ENCODE results near the gene CEP70. TPM values are rescaled to one million over a fixed set of nuclear protein-coding genes. Genes with fewer than 3 reads are reported as not detected.

CEP70 gene
- total RNA-seq, 2 experiments from 2014 or later: 14.5 to 15.9 TPM

GRCh38 chr3:138470687-138471086 is 123.4 kb downstream of the CEP70 start:
- Mint-ChIP-seq H3K27me3 (peaks cover 17% of the 10 kb centered on the region), H3K9me3 (no peaks in the 10 kb centered on the region), H3K4me3 (no peak overlapping the region), H3K4me1 (no peaks in the 10 kb centered on the region), H3K36me3 (ENCODE audit: low read depth) (no peaks in the 10 kb centered on the region), H3K27ac (no peak overlapping the region)
- DNase-seq: no peak
- CTCF ChIA-PET: interaction anchor here (1.4 to 1.5 kb wide), 2 partner anchors 9 to 13 kb away, joined by 4 read pairs; no protein-coding TSS in a partner anchor
- POLR2A ChIA-PET: no interaction called here

GRCh38 chr3:138469874-138470273 is 124.2 kb downstream of the CEP70 start:
- H3K4me1 Mint-ChIP-seq: no peaks in the 10 kb centered on the region
- H3K27me3 Mint-ChIP-seq: peaks cover 17% of the 10 kb centered on the region
- H3K9me3 Mint-ChIP-seq: no peaks in the 10 kb centered on the region
- no peak overlapping the region for H3K4me3 Mint-ChIP-seq
- no peak overlapping the region for H3K27ac Mint-ChIP-seq
- H3K36me3 Mint-ChIP-seq (ENCODE audit: low read depth): no peaks in the 10 kb centered on the region
- DNase-seq: no peak
- CTCF ChIA-PET: interaction anchor here (1.5 kb wide), 1 partner anchor 9 kb away, joined by 4 read pairs; no protein-coding TSS in a partner anchor
- POLR2A ChIA-PET: no interaction called here

DNA sequence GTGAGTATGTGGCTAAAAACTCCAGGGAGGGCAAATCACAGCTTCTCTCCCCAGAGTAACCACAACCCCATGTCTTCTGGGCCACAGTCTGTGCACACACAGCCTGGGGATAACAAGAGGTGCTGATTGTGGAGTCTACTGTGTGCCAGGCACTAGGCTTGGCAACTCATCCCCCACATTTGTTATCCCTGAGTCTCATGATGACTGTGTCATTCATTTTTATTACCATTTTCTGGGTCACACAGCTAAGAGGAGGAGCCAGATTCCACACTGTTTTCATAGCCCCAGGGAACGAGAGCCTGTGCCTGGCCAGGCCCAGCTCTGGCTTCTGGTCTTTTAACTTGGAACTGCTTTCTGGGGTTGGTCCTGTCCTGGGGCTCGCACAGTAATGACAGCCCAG is 125.2 kb downstream of the CEP70 start:
- Mint-ChIP-seq H3K27ac (no peak overlapping the region), H3K9me3 (no peaks in the 10 kb centered on the region), H3K4me3 (no peak overlapping the region), H3K36me3 (ENCODE audit: low read depth) (no peaks in the 10 kb centered on the region), H3K27me3 (peaks cover 17% of the 10 kb centered on the region), H3K4me1 (no peaks in the 10 kb centered on the region)
- CTCF ChIA-PET: no interaction called here
- DNase-seq: no peak
- POLR2A ChIA-PET: no interaction called here

- no peaks in the 10 kb centered on the region for H3K36me3 Mint-ChIP-seq (ENCODE audit: low read depth)
- DNase-seq: no peak
- peaks cover 16% of the 10 kb centered on the region for H3K27me3 Mint-ChIP-seq
- H3K27ac Mint-ChIP-seq: no peak overlapping the region
- H3K4me3 Mint-ChIP-seq: no peak overlapping the region
- H3K4me1 Mint-ChIP-seq: no peaks in the 10 kb centered on the region
- no peaks in the 10 kb centered on the region for H3K9me3 Mint-ChIP-seq
- POLR2A ChIA-PET: no interaction called here
- CTCF ChIA-PET: interaction anchor here (1.0 kb wide), 1 partner anchor 11 kb away, joined by 3 read pairs; no protein-coding TSS in a partner anchor
Measured at GRCh38 chr3:138468451-138468850, 125.6 kb downstream of the CEP70 start.

DNA sequence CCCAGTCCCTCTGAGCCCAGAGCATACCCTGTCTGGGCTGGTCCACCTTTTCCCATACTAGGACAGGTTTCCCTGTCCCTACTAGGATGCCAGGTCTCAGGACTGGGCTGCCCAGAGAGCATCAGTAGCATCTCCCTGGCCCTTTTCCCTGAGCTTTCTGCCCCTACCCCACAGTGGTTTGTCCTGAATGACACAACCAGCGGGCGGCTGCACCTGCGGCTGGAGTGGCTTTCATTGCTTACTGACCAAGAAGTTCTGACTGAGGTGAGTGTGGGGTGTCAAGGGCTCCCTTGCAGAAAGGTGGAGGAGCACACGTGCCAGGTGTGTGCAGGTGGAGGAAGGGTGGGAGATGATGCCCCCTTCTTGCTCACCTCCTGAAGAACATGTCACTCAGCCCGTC is 126.1 kb downstream of the CEP70 start:
- DNase-seq: no peak
- Mint-ChIP-seq H3K27ac (no peak overlapping the region), H3K4me1 (no peaks in the 10 kb centered on the region), H3K9me3 (no peaks in the 10 kb centered on the region), H3K27me3 (peaks cover 14% of the 10 kb centered on the region), H3K4me3 (no peak overlapping the region), H3K36me3 (ENCODE audit: low read depth) (no peaks in the 10 kb centered on the region)
- ChIA-PET CTCF (interaction anchor here (1.0 kb wide), 1 partner anchor 11 kb away, joined by 3 read pairs; no protein-coding TSS in a partner anchor), POLR2A (no interaction called here)

DNA sequence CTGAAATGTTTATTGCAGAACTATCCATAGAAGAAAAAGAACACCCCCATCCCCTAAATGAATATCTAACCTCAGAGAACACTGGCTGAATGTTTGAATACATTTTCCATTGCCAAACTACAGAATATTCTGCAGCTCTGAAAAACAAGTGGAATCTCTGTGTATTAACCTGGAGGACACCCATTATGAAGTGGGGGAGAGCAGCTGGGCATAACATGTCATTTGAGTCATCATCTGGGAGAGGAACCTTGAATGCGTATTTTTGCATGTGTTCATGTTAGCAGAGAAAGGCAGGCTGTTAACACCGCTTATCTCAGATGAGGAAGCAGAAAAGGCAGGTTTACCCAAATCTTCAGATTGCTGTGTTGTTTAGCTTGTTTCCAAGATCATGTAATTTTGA is 128.1 kb downstream of the CEP70 start:
- H3K9me3 Mint-ChIP-seq: no peaks in the 10 kb centered on the region
- no peaks in the 10 kb centered on the region for H3K4me1 Mint-ChIP-seq
- no peaks in the 10 kb centered on the region for H3K36me3 Mint-ChIP-seq (ENCODE audit: low read depth)
- CTCF ChIA-PET: interaction anchor here (1.2 kb wide), 1 partner anchor 13 kb away, joined by 3 read pairs; no protein-coding TSS in a partner anchor
- POLR2A ChIA-PET: no interaction called here
- H3K27ac Mint-ChIP-seq: no peak overlapping the region
- H3K4me3 Mint-ChIP-seq: no peak overlapping the region
- no peak for DNase-seq
- peaks cover 14% of the 10 kb centered on the region for H3K27me3 Mint-ChIP-seq

- Mint-ChIP-seq H3K4me3 (no peak overlapping the region), H3K9me3 (no peaks in the 10 kb centered on the region), H3K36me3 (ENCODE audit: low read depth) (no peaks in the 10 kb centered on the region), H3K4me1 (no peaks in the 10 kb centered on the region), H3K27me3 (peaks cover 14% of the 10 kb centered on the region), H3K27ac (no peak overlapping the region)
- DNase-seq: no peak
- ChIA-PET POLR2A (no interaction called here), CTCF (interaction anchor here (1.2 kb wide), 1 partner anchor 14 kb away, joined by 3 read pairs; no protein-coding TSS in a partner anchor)
Measured at GRCh38 chr3:138465451-138465850, 128.6 kb downstream of the CEP70 start.

DNA sequence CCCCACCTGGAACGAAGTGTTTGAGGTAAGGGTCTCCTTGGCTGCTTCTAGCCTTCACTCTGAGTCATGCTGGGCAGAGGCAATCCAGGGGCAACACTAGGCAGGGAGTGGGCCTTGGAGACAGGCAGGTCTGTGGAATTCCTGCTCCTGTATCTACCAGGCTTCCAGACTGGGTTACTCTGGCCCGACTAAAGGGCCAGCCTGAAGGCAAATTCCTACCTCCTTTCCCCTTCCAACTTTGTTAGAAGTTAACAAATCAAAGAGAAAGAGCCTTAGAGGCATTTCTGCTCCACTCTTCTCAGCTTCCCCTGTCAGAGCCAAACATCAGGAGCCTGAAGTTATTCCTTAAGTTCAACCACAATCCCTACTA is 129.6 kb downstream of the CEP70 start:
- Mint-ChIP-seq H3K27me3 (peaks cover 14% of the 10 kb centered on the region), H3K27ac (no peak overlapping the region), H3K4me3 (no peak overlapping the region), H3K36me3 (ENCODE audit: low read depth) (no peaks in the 10 kb centered on the region), H3K4me1 (no peaks in the 10 kb centered on the region), H3K9me3 (no peaks in the 10 kb centered on the region)
- ChIA-PET CTCF (interaction anchor here (0.5 kb wide), 1 partner anchor 16 kb away, joined by 4 read pairs; no protein-coding TSS in a partner anchor), POLR2A (no interaction called here)
- no peak for DNase-seq

GRCh38 chr3:138463724-138464490 is 130.2 kb downstream of the CEP70 start:
- DNase-seq: no peak
- no peaks in the 10 kb centered on the region for H3K36me3 Mint-ChIP-seq (ENCODE audit: low read depth)
- ChIA-PET CTCF (interaction anchor here (0.5 kb wide), 1 partner anchor 16 kb away, joined by 4 read pairs; no protein-coding TSS in a partner anchor), POLR2A (no interaction called here)
- H3K27ac Mint-ChIP-seq: no peak overlapping the region
- no peaks in the 10 kb centered on the region for H3K4me1 Mint-ChIP-seq
- no peak overlapping the region for H3K4me3 Mint-ChIP-seq
- H3K27me3 Mint-ChIP-seq: peaks cover 13% of the 10 kb centered on the region
- H3K9me3 Mint-ChIP-seq: no peaks in the 10 kb centered on the region

DNA sequence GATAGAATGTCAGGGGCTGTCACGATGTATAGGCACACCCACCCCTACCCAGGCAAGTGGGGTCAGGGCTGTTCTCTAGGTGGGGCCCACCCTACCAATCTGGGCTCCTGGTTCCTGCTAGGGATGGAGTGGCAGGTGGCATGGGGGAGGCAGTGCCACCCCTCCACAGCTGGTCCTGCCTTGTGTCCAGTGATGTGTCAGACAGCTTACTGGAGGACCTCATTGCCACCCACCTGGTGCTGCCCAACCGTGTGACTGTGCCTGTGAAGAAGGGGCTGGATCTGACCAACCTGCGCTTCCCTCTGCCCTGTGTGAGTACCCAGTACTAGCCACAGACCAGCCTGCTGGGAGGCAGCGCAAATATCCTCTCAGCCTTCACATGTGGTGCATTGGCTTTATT is 132.2 kb downstream of the CEP70 start:
- no peaks in the 10 kb centered on the region for H3K27me3 Mint-ChIP-seq
- H3K36me3 Mint-ChIP-seq (ENCODE audit: low read depth): no peaks in the 10 kb centered on the region
- H3K4me3 Mint-ChIP-seq: no peak overlapping the region
- no peaks in the 10 kb centered on the region for H3K9me3 Mint-ChIP-seq
- no peak overlapping the region for H3K27ac Mint-ChIP-seq
- POLR2A ChIA-PET: no interaction called here
- DNase-seq: no peak
- H3K4me1 Mint-ChIP-seq: peaks cover 3% of the 10 kb centered on the region
- CTCF ChIA-PET: no interaction called here

- Mint-ChIP-seq H3K27me3 (no peaks in the 10 kb centered on the region), H3K4me3 (no peak overlapping the region), H3K36me3 (ENCODE audit: low read depth) (no peaks in the 10 kb centered on the region), H3K27ac (no peak overlapping the region), H3K9me3 (no peaks in the 10 kb centered on the region), H3K4me1 (peaks cover 8% of the 10 kb centered on the region)
- ChIA-PET POLR2A (no interaction called here), CTCF (interaction anchor here (0.9 kb wide), 1 partner anchor 133 kb away, joined by 3 read pairs; the partner anchor contains the start of gene CEP70)
- DNase-seq: no peak
Measured at GRCh38 chr3:138461246-138461645, 132.8 kb downstream of the CEP70 start.

GRCh38 chr3:138460536-138461205 is 133.4 kb downstream of the CEP70 start:
- no peaks in the 10 kb centered on the region for H3K27me3 Mint-ChIP-seq
- DNase-seq: no peak
- peaks cover 14% of the 10 kb centered on the region for H3K4me1 Mint-ChIP-seq
- ChIA-PET CTCF (interaction anchor here (0.5 to 1.2 kb wide), 3 partner anchors 134 to 455 kb away, joined by 3 to 4 read pairs (median 3); partner anchors contain the start of gene CEP70), POLR2A (no interaction called here)
- H3K36me3 Mint-ChIP-seq (ENCODE audit: low read depth): no peaks in the 10 kb centered on the region
- peak overlapping the region; percentile 50 for H3K27ac Mint-ChIP-seq
- no peaks in the 10 kb centered on the region for H3K9me3 Mint-ChIP-seq
- no peak overlapping the region for H3K4me3 Mint-ChIP-seq

Measured in activated CD4-positive, alpha-beta T cell treated with anti-CD3 and anti-CD28 coated beads, Interleukin-2, amount 10 ng/mL, durations not matched to agents 7 days and 5 days (primary cell).